ENCODE measurements around the gene CHD8. TPM values are rescaled to one million over a fixed set of nuclear protein-coding genes. Genes with fewer than 3 reads are reported as not detected.

The CHD8 gene
- total and polyA plus RNA-seq, 2 donors (not counting 3 experiments of a cell fraction or from before 2014, with no cell fraction given), result 52.3 to 94.3 TPM

DNA sequence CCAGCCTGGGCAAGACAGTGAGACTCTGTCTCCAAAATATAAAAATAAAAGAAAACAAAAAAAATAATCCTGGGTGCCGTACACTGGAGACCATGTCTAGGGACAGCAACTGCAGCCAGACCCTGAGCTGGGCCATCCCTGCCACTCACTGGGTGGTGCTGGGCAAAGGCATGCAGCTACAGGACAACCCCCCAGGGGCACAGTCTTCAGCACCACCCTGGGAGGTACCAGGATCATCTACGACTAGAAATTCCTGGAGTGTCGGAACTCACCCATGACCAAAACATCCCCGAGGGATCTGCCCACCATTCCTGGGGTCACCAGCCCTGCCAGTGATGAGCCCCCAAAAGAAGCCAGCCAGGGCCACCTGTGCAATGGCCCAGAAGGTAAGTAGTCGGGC is 36.4 kb downstream of the CHD8 start:
- no TSS peak for BruUV-seq (replicated peaks)
- TF ChIP-seq EZH2 (IDR thresholded peaks at IDR 0.05; ENCODE audit: borderline replicate concordance, low read depth, low read length, severe bottlenecking) (no peak), JUN (IDR thresholded peaks at IDR 0.05; ENCODE audit: borderline replicate concordance, insufficient read depth, insufficient read length, low read depth) (no peak), POLR2AphosphoS5 (IDR thresholded peaks at IDR 0.05; ENCODE audit: insufficient read depth, low read depth, low read length) (no peak), MYC (IDR thresholded peaks at IDR 0.05; ENCODE audit: low read depth, low read length) (no peak), POLR2A (IDR thresholded peaks at IDR 0.05; ENCODE audit: low read depth, low read length) (no peak), GATA2 (IDR thresholded peaks at IDR 0.05; ENCODE audit: insufficient read depth, insufficient read length, low read depth, low read length) (no peak), FOS (IDR thresholded peaks at IDR 0.05; ENCODE audit: borderline replicate concordance, insufficient read depth, low read length) (no peak)
- TF ChIP-seq, protein P1, sequence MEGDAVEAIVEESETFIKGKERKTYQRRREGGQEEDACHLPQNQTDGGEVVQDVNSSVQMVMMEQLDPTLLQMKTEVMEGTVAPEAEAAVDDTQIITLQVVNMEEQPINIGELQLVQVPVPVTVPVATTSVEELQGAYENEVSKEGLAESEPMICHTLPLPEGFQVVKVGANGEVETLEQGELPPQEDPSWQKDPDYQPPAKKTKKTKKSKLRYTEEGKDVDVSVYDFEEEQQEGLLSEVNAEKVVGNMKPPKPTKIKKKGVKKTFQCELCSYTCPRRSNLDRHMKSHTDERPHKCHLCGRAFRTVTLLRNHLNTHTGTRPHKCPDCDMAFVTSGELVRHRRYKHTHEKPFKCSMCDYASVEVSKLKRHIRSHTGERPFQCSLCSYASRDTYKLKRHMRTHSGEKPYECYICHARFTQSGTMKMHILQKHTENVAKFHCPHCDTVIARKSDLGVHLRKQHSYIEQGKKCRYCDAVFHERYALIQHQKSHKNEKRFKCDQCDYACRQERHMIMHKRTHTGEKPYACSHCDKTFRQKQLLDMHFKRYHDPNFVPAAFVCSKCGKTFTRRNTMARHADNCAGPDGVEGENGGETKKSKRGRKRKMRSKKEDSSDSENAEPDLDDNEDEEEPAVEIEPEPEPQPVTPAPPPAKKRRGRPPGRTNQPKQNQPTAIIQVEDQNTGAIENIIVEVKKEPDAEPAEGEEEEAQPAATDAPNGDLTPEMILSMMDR (IDR thresholded peaks at IDR 0.05; ENCODE audit: extremely low read depth in 1 of 2, insufficient read depth in 1 of 2, low read depth in 1 of 2, low read length in 2 of 2), result no peak
- TF ChIP-seq, protein P2, sequence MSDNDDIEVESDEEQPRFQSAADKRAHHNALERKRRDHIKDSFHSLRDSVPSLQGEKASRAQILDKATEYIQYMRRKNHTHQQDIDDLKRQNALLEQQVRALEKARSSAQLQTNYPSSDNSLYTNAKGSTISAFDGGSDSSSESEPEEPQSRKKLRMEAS (IDR thresholded peaks at IDR 0.05; ENCODE audit: insufficient read depth, insufficient read length), result no peak
- Histone ChIP-seq H4K20me1 (replicated peaks; ENCODE audit: control insufficient read depth, extremely low read depth, insufficient read depth, low read length) (no peaks in the 10 kb centered on the region), H3K27me3 (ENCODE audit: control insufficient read depth in 2 of 2, insufficient read depth in 2 of 2, low read length in 2 of 2) (no peaks in the 10 kb centered on the region), H3K4me3 (replicated peaks in 1 of 3; ENCODE audit: insufficient read depth in 1 of 3, low read depth in 1 of 3, low read length in 3 of 3) (no peak overlapping the region), H3K9me1 (replicated peaks; ENCODE audit: control insufficient read depth, extremely low read depth, insufficient read depth, low read length) (no peaks in the 10 kb centered on the region), H3K27ac (ENCODE audit: insufficient read depth, low read depth, low read length) (no peak overlapping the region), H3K9me3 (replicated peaks; ENCODE audit: control insufficient read depth, insufficient read depth, low read length) (no peaks in the 10 kb centered on the region), H3K4me1 (ENCODE audit: control insufficient read depth, extremely low read depth, insufficient read depth, low read length) (no peaks in the 10 kb centered on the region), H2AFZ (ENCODE audit: low read depth, low read length) (no peak overlapping the region), H3K9ac (replicated peaks; ENCODE audit: extremely low read depth, insufficient read depth, low read length) (no peak overlapping the region), H3K36me3 (ENCODE audit: control insufficient read depth in 2 of 2, extremely low read depth in 1 of 2, insufficient read depth in 2 of 2, low read length in 2 of 2) (peaks cover 16 to 27% of the 10 kb centered on the region in 2 experiments), H3K4me2 (ENCODE audit: insufficient read depth, low read length) (no peak overlapping the region), H3K79me2 (ENCODE audit: control insufficient read depth, insufficient read depth, low read length) (peaks cover 2% of the 10 kb centered on the region)
- dilution Hi-C loops (cut with MboI; ENCODE audit: extremely low pct_ligation_motif_present, low sequenced_read_pairs) (no loop called here), intact Hi-C loops (cut with micrococcal nuclease) (loop anchor here (10.0 kb wide), 1 partner anchor 65 kb away; no protein-coding TSS in a partner anchor)
- no peak for FAIRE-seq
- CTCF ChIA-PET, result interaction anchor here (1.6 kb wide), 1 partner anchor 48 kb away, joined by 3 read pairs; no protein-coding TSS in a partner anchor
- no peak for DNase-seq (ENCODE audit: low read depth, low spot score)
- POLR2A ChIA-PET, result no interaction called here

Data from endothelial cell of umbilical vein (primary cell).